HepG2 (cell line): ENCODE measurements around the gene SPATA25. TPM values are rescaled to one million over a fixed set of nuclear protein-coding genes. Genes with fewer than 3 reads are reported as not detected.

ENCODE experiments used
- ARID4A ChIP-seq: sonication (generic); formaldehyde crosslinking; IDR thresholded peaks from 2 replicates; pipeline ENCODE4 v1.5.0; 2020; ENCODE audit warnings: mild to moderate bottlenecking, missing genetic modification reagents, borderline replicate concordance
- BRF2 ChIP-seq: sonication (generic); formaldehyde crosslinking; IDR thresholded peaks from 2 replicates; pipeline ENCODE4 v1.8.1; 2022; ENCODE audit warnings: mild to moderate bottlenecking, missing genetic modification reagents
- DDIT3 ChIP-seq: sonication (generic); formaldehyde crosslinking; IDR thresholded peaks from 2 replicates; pipeline ENCODE4 v1.4.0; 2020; ENCODE audit warnings: mild to moderate bottlenecking, missing genetic modification reagents
- HBP1 ChIP-seq: IDR thresholded peaks from 2 replicates; pipeline ENCODE4 v1.6.1; 2016; ENCODE audit warnings: low read depth, control low read depth
- polyA plus RNA-seq, 8 experiments: library from polyadenylated mRNA; depleted of rRNA in 3 of 8; stranded (reverse) in 7 of 8; unstranded in 1 of 8; fragments of >200 nt; fragmentation: Illumina TruSeq in 4 of 8; extraction: Trizol in 4 of 8; gene quantifications; 2 replicates each; pipeline versions ENCODE4 v1.2.1 to v1.2.3, GENCODE V29; 2011 to 2016; ENCODE audit warnings: low read depth in 4 of 8, missing spikeins in 1 of 8, mixed read lengths in 1 of 8; ENCODE audit not compliant: insufficient read depth in 1 of 8
- total RNA-seq, 5 experiments: library from RNA; depleted of rRNA; stranded (reverse); fragments of >200 nt; fragmentation: Illumina TruSeq; extraction: Trizol; gene quantifications; 2 replicates each; pipeline ENCODE4 v1.2.3, GENCODE V29; 2016; ENCODE audit warnings: low read depth in 1 of 5

SPATA25 gene
- total and polyA plus RNA-seq, 2 of the 13 experiments (the other 11 are each of a cell fraction or from before 2014, with no cell fraction given) = 4.8 to 7.6 TPM

GRCh38 chr20:45886590-45887345 is 654 bp downstream of the SPATA25 start (continued):
- TF ChIP-seq BRF2 (CRISPR knock-in tag) (no peak), HBP1 (CRISPR knock-in tag) (no peak), DDIT3 (no peak), ARID4A (CRISPR knock-in tag) (no peak)
